Stimulated activated CD8-positive, alpha-beta memory T cell treated with anti-CD3 and anti-CD28 coated beads, Interleukin-15, amount 100 ng/mL, for 4 hours (primary cell): ENCODE measurements around the gene NBPF26.
"Not testable (repeated sequence)": the region's sequence is repeated elsewhere in the genome, so short reads cannot be mapped to it uniquely, and the experiment has no call there.

Experiments
- DNase-seq, 2 donors: peaks; one replicate each; pipeline ENCODE4 v3.0.0-alpha.2; 2020; ENCODE audit warnings: low read depth in 2 of 2

The NBPF26 gene

DNA sequence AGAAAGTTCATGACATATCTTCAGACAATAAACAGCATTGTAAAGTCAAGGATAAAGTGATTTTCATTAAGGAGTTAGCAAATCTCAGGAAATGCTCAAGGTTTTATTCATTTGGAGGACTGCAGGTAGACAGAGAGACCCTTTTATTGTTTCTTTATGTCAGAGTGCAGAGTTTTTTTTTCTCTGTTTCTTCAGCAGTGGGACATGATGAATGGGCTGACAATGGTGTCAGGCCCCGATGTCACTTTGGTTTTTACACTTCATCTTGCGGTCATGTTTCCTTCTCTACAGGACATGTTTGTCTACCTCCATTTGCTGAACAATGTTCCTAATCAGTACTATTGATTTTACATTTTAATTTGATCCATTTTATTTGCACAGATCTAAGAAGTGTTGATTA, 134.4 kb downstream of the NBPF26 start:
- not testable (repeated sequence) for DNase-seq

DNA sequence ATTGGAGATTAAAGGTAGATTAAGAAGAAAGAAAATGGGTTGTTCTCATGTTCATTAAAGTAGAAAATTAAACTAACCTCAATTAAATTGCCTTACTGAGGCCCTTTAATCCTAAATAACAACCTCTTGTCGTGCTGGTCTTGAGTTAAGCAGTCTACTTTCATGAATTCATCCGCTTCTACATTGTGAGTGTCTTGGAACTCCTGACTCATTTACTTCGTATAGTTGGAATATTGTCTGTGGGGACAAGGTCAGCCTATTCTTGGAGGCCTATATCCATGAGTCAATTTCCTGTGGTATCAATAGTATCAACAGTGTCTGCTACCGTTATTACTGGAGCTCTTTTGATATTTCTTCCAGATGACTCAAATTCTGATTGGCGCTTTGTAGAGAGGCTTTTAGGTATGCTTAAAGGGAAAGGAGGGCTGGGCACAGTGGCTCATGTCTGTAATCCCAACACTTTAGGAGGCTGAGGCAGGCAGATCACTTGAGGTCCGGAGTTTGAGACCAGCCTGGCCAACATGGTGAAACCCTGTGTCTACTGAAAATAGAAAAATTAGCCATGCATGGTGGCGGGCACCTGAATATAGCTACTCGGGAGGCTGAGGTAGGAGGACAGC, 136.0 kb downstream of the NBPF26 start:
- DNase-seq, result not testable (repeated sequence)

DNA sequence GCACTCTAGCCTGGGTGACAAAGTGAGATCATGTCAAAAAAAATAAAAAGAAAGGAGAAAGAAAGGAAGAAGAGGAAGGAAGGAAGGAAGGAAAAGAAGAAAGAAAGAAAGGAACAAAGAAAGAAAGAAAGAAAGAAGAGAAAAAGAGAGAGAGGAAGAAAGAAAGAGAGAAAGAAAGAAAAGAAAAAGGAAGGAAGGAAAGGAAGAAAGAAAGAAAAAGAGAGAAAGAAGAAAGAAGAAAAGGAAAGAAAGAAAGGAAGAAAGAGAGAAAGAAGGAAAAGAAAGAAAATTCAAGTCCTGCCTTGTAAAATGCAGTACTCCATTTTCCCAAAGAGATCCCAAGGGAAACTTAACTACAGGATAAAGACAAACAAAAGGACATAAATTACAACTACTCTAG, 154.5 kb downstream of the NBPF26 start:
- DNase-seq, result not testable (repeated sequence)

DNA sequence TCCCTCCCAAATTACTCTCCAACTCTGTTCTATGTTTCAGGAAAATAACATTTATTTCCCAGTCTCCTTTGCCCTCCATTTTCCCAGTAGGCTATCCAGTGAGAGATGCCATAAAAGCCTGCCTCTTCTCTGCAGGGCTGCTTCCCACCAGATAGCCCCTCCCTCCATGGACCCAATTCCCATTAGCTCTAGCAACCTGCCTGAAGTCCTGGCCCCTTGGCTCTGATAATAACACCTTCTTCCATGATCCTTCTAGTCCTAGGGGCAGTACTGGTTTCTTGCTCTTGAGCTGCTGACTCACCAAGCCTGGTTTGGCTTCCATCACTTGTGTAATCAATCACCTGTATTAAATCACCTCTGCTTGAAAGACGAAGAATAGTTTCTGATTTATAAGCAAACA, 156.3 kb downstream of the NBPF26 start:
- not testable (repeated sequence) for DNase-seq

DNA sequence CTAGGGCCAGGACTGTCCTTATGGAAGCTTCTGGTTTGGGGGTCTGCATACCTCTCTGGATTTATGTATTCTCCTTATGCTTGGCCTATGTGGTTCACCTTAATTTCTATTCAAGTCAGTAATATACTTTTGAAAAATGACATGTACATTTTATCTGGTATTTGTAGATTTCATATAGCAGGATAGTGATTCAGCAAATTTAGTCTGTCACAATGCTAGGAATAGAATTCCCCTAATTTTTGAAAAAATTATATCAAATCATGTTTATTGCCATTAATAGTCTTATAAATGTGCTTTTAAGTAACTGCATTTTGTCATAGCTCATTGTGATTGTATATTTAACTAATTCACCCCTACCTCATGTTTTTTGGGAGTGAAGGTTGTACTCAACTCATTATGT, 158.2 kb downstream of the NBPF26 start:
- not testable (repeated sequence) for DNase-seq
